ENCODE measurements around the gene HES1. TPM values are rescaled to one million over a fixed set of nuclear protein-coding genes. Genes with fewer than 3 reads are reported as not detected.

Gene HES1
- total and polyA plus RNA-seq, 10 of the 15 experiments (the other 5 are each of a cell fraction or from before 2014, with no cell fraction given): 0.46 to 5.3 (median 2.3) TPM

DNA sequence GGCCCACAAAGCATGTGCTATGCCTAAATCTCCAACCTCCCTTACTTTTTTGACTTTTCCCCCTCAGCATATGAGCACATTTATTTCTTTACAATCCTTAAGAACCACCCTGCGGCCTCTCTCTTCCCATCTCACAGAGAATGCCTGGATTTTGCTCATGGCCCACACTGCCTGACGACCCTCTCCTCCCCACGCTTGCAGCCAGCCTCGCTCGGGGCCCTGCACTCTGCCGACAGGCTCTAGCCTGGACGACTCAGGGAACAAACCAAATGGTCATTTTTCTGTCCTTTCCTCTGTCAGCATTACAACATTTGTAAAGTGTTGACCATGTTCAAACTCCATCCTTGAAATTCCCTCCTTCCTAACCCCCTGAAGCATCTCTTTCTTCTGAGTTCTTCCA is 11.7 kb downstream of the HES1 start (continued):
- no peak for TF ChIP-seq JUND (IDR thresholded peaks at IDR 0.05; ENCODE audit: low read depth, low read length)
- TF ChIP-seq SMAD1 (IDR thresholded peaks at IDR 0.05; ENCODE audit: low read depth, partially characterized antibody): no peak
- TF ChIP-seq NFYB (IDR thresholded peaks at IDR 0.05; ENCODE audit: insufficient read depth, low read depth, low read length): no peak
- TF ChIP-seq PAX5 (IDR thresholded peaks at IDR 0.05; ENCODE audit: borderline replicate concordance, low read depth, low read length): no peak
- TF ChIP-seq, protein P1, sequence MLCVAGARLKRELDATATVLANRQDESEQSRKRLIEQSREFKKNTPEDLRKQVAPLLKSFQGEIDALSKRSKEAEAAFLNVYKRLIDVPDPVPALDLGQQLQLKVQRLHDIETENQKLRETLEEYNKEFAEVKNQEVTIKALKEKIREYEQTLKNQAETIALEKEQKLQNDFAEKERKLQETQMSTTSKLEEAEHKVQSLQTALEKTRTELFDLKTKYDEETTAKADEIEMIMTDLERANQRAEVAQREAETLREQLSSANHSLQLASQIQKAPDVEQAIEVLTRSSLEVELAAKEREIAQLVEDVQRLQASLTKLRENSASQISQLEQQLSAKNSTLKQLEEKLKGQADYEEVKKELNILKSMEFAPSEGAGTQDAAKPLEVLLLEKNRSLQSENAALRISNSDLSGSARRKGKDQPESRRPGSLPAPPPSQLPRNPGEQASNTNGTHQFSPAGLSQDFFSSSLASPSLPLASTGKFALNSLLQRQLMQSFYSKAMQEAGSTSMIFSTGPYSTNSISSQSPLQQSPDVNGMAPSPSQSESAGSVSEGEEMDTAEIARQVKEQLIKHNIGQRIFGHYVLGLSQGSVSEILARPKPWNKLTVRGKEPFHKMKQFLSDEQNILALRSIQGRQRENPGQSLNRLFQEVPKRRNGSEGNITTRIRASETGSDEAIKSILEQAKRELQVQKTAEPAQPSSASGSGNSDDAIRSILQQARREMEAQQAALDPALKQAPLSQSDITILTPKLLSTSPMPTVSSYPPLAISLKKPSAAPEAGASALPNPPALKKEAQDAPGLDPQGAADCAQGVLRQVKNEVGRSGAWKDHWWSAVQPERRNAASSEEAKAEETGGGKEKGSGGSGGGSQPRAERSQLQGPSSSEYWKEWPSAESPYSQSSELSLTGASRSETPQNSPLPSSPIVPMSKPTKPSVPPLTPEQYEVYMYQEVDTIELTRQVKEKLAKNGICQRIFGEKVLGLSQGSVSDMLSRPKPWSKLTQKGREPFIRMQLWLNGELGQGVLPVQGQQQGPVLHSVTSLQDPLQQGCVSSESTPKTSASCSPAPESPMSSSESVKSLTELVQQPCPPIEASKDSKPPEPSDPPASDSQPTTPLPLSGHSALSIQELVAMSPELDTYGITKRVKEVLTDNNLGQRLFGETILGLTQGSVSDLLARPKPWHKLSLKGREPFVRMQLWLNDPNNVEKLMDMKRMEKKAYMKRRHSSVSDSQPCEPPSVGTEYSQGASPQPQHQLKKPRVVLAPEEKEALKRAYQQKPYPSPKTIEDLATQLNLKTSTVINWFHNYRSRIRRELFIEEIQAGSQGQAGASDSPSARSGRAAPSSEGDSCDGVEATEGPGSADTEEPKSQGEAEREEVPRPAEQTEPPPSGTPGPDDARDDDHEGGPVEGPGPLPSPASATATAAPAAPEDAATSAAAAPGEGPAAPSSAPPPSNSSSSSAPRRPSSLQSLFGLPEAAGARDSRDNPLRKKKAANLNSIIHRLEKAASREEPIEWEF (IDR thresholded peaks at IDR 0.05; ENCODE audit: insufficient replicate concordance, low read depth, low read length): no peak
- no peak for TF ChIP-seq ATF7 (IDR thresholded peaks at IDR 0.05; ENCODE audit: low read depth)
- TF ChIP-seq WRNIP1 (IDR thresholded peaks at IDR 0.05; ENCODE audit: borderline replicate concordance, low read depth, low read length): no peak
- TF ChIP-seq CHD1 (IDR thresholded peaks at IDR 0.05; ENCODE audit: low read depth, low read length): no peak
- TF ChIP-seq POU2F2 (IDR thresholded peaks at IDR 0.05; ENCODE audit: borderline replicate concordance, low read depth, low read length): no peak

Measured in GM12878 (cell line).